Vagina (tissue), 2 donors: ENCODE data around the gene SQSTM1.

ENCODE experiments used
- POLR2AphosphoS5 ChIP-seq, 2 donors: sonication (generic); formaldehyde crosslinking; IDR thresholded peaks; one replicate each; pipeline ENCODE4 v1.9.0; 2017; ENCODE audit warnings: antibody characterized with exemption in 2 of 2, mild to moderate bottlenecking in 2 of 2, low read depth in 1 of 2; ENCODE audit not compliant: insufficient read depth in 1 of 2
- TF ChIP-seq, protein P1 (sequence below), 3 experiments: fragments of 450-650 bp in 2 of 3; fragments of 200-600 bp in 1 of 3; sonication (generic) in 1 of 3; IDR thresholded peaks; one replicate each; pipeline ENCODE4 v1.5.1; 2017 to 2019; ENCODE audit warnings: antibody characterized with exemption in 3 of 3, mild to moderate bottlenecking in 2 of 3, moderate library complexity in 2 of 3

DNA sequence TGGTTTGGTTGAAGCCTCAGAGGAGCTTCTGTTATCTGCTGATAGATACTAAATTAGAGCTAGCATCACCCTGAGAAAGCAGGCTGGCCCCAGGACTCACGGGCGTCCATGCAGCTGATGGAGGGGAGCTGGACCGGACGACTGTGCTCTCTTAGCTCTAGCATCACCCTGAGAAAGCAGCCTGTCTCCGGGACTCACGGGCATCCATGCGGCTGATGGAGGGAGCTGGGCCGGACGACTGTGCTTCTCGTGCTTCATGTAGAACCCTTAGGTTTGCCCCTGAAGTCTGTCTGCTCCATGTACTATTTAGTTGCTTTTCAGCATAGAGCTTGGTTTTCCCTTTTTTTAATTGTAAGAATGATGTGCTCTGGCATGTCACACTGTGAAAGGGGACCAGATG lies 43.2 kb upstream of the SQSTM1 start:
- TF ChIP-seq, protein P1, sequence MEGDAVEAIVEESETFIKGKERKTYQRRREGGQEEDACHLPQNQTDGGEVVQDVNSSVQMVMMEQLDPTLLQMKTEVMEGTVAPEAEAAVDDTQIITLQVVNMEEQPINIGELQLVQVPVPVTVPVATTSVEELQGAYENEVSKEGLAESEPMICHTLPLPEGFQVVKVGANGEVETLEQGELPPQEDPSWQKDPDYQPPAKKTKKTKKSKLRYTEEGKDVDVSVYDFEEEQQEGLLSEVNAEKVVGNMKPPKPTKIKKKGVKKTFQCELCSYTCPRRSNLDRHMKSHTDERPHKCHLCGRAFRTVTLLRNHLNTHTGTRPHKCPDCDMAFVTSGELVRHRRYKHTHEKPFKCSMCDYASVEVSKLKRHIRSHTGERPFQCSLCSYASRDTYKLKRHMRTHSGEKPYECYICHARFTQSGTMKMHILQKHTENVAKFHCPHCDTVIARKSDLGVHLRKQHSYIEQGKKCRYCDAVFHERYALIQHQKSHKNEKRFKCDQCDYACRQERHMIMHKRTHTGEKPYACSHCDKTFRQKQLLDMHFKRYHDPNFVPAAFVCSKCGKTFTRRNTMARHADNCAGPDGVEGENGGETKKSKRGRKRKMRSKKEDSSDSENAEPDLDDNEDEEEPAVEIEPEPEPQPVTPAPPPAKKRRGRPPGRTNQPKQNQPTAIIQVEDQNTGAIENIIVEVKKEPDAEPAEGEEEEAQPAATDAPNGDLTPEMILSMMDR (IDR thresholded peaks at IDR 0.05) = no peak
- no peak for TF ChIP-seq POLR2AphosphoS5 (IDR thresholded peaks at IDR 0.05; ENCODE audit: insufficient read depth in 1 of 2, low read depth in 1 of 2)
